Common myeloid progenitor, CD34-positive (primary cell): ENCODE measurements around the gene KCNJ5.

ENCODE experiments used
- CTCF ChIA-PET: fragments of 350-600 bp; sonication (Branson Sonifier 250); formaldehyde crosslinking; loops from one replicate; lab custom pipeline; 2021; ENCODE audit warnings: antibody characterized with exemption; lab: Charles Lee
- POLR2A ChIA-PET: fragments of 350-600 bp; sonication (Branson Sonifier 250); formaldehyde crosslinking; loops from one replicate; lab custom pipeline; 2021; ENCODE audit warnings: antibody characterized with exemption; lab: Charles Lee
- DNase-seq, 3 donors: peaks; one replicate each; pipeline versions ENCODE4 v3.0.0 to v3.0.0-alpha.2; 2013
- H3K27ac ChIP-seq, 2 experiments: 1 replicate in 1 of 2; 2 replicates in 1 of 2; pipeline ENCODE4 v1.7.0; 2013; ENCODE audit warnings: inconsistent platforms in 2 of 2, low read length in 2 of 2, mild to moderate bottlenecking in 2 of 2, low read depth in 1 of 2, moderate library complexity in 1 of 2; ENCODE audit not compliant: severe bottlenecking in 2 of 2, insufficient read depth in 1 of 2, poor library complexity in 1 of 2
- H3K27me3 ChIP-seq, 5 experiments: replicated peaks in 2 of 5; 1 replicate in 3 of 5; 2 replicates in 2 of 5; pipeline versions ENCODE4 v1.6.1 to v1.7.0; 2013; ENCODE audit warnings: low read length in 4 of 5, mild to moderate bottlenecking in 2 of 5, moderate library complexity in 2 of 5, inconsistent platforms in 1 of 5; ENCODE audit not compliant: insufficient read depth in 5 of 5, control insufficient read depth in 4 of 5
- H3K36me3 ChIP-seq, 4 experiments: 1 replicate in 2 of 4; 2 replicates in 2 of 4; pipeline versions ENCODE4 v1.6.1 to v1.7.0; 2013; ENCODE audit warnings: low read length in 3 of 4, control low read depth in 1 of 4, mild to moderate bottlenecking in 1 of 4; ENCODE audit not compliant: control insufficient read depth in 4 of 4, insufficient read depth in 4 of 4
- H3K4me1 ChIP-seq, 4 experiments: 1 replicate in 3 of 4; 2 replicates in 1 of 4; pipeline versions ENCODE4 v1.6.1 to v1.7.1; 2013; ENCODE audit warnings: low read length in 3 of 4, mild to moderate bottlenecking in 3 of 4, control low read depth in 1 of 4, inconsistent platforms in 1 of 4, moderate library complexity in 1 of 4; ENCODE audit not compliant: control insufficient read depth in 4 of 4, insufficient read depth in 4 of 4; ENCODE audit errors: control extremely low read depth in 1 of 4
- H3K4me3 ChIP-seq, 7 experiments: 1 replicate in 4 of 7; 2 replicates in 3 of 7; pipeline versions ENCODE4 v1.5.1 to v1.7.0; 2013; ENCODE audit warnings: mild to moderate bottlenecking in 7 of 7, low read length in 6 of 7, moderate library complexity in 6 of 7, inconsistent platforms in 2 of 7, low read depth in 2 of 7, control low read depth in 1 of 7; ENCODE audit not compliant: insufficient read depth in 4 of 7, control insufficient read depth in 1 of 7; ENCODE audit errors: extremely low read depth in 1 of 7
- H3K9me3 ChIP-seq, 5 experiments: 1 replicate in 4 of 5; 2 replicates in 1 of 5; pipeline versions ENCODE4 v1.6.1 to v1.7.1; 2013; ENCODE audit warnings: low read length in 4 of 5, mild to moderate bottlenecking in 2 of 5, inconsistent platforms in 1 of 5, low read depth in 1 of 5, moderate library complexity in 1 of 5; ENCODE audit not compliant: control insufficient read depth in 4 of 5, insufficient read depth in 2 of 5; ENCODE audit errors: control extremely low read depth in 1 of 5
- WGBS: methylation state at CpG from one replicate; pipeline ENCODE4 v1.1.5; 2013; ENCODE audit not compliant: insufficient coverage; 5-methylcytosine and 5-hydroxymethylcytosine counted together

The KCNJ5 gene

GRCh38 chr11:128920666-128921065, 29.5 kb downstream of the KCNJ5 start:
- no peak for DNase-seq
- Histone ChIP-seq H3K4me3 (no peak overlapping the region), H3K9me3 (no peaks in the 10 kb centered on the region), H3K4me1 (peaks cover 0 to 34% (median 19%) of the 10 kb centered on the region in 4 experiments), H3K27me3 (peaks cover 0 to 6% (median 0%) of the 10 kb centered on the region in 5 experiments), H3K36me3 (no peaks in the 10 kb centered on the region), H3K27ac (no peak overlapping the region)
- ChIA-PET POLR2A (no interaction called here), CTCF (interaction anchor here (1.4 to 4.1 kb wide), 3 partner anchors 11 to 35 kb away, joined by 4 to 37 read pairs (median 18); no protein-coding TSS in a partner anchor)
- 98% methylated on average over 10 of the region's 15 CpGs for WGBS

- ChIA-PET POLR2A (no interaction called here), CTCF (interaction anchor here (0.7 to 4.1 kb wide), 6 partner anchors 8 to 61 kb away, joined by 3 to 37 read pairs (median 4); no protein-coding TSS in a partner anchor)
- Histone ChIP-seq H3K4me1 (peaks cover 0 to 25% (median 14%) of the 10 kb centered on the region in 4 experiments), H3K9me3 (no peaks in the 10 kb centered on the region), H3K27me3 (peaks cover 0 to 8% (median 0%) of the 10 kb centered on the region in 5 experiments), H3K4me3 (no peak overlapping the region), H3K27ac (no peak overlapping the region), H3K36me3 (no peaks in the 10 kb centered on the region)
- DNase-seq, result no peak
- WGBS, result 100% methylated on average over 2 of the region's 4 CpGs
Observed at GRCh38 chr11:128921793-128922192, 30.6 kb downstream of the KCNJ5 start.

GRCh38 chr11:128924104-128924503, 32.9 kb downstream of the KCNJ5 start:
- peaks cover 0 to 14% (median 4%) of the 10 kb centered on the region in 4 experiments for H3K4me1 ChIP-seq
- H3K27ac ChIP-seq, result no peak overlapping the region
- H3K4me3 ChIP-seq, result no peak overlapping the region
- 100% methylated on average over 5 of the region's 7 CpGs for WGBS
- ChIA-PET CTCF (interaction anchor here (0.8 to 5.3 kb wide), 4 partner anchors 16 to 32 kb away, joined by 3 to 25 read pairs (median 14); no protein-coding TSS in a partner anchor), POLR2A (no interaction called here)
- peaks cover 0 to 9% (median 0%) of the 10 kb centered on the region in 5 experiments for H3K27me3 ChIP-seq
- DNase-seq, result no peak
- no peaks in the 10 kb centered on the region for H3K9me3 ChIP-seq
- no peaks in the 10 kb centered on the region for H3K36me3 ChIP-seq

- Histone ChIP-seq H3K9me3 (no peaks in the 10 kb centered on the region), H3K27me3 (peaks cover 0 to 9% (median 0%) of the 10 kb centered on the region in 5 experiments), H3K27ac (no peak overlapping the region), H3K4me3 (no peak overlapping the region), H3K4me1 (peaks cover 0 to 8% (median 0%) of the 10 kb centered on the region in 4 experiments), H3K36me3 (no peaks in the 10 kb centered on the region)
- ChIA-PET POLR2A (no interaction called here), CTCF (interaction anchor here (0.7 to 5.3 kb wide), 7 partner anchors 11 to 44 kb away, joined by 3 to 25 read pairs (median 4); no protein-coding TSS in a partner anchor)
- no peak for DNase-seq
- WGBS, result 92% methylated on average over 15 of the region's 16 CpGs
Observed at GRCh38 chr11:128924510-128925249, 33.5 kb downstream of the KCNJ5 start.

GRCh38 chr11:128925250-128925600, 34.1 kb downstream of the KCNJ5 start:
- no peaks in the 10 kb centered on the region for H3K36me3 ChIP-seq
- peaks cover 0 to 9% (median 0%) of the 10 kb centered on the region in 5 experiments for H3K27me3 ChIP-seq
- WGBS, result 95% methylated on average over 2 of the region's 2 CpGs
- POLR2A ChIA-PET, result no interaction called here
- no peak overlapping the region for H3K27ac ChIP-seq
- no peak overlapping the region for H3K4me3 ChIP-seq
- no peak for DNase-seq
- H3K9me3 ChIP-seq, result no peaks in the 10 kb centered on the region
- peaks cover 0 to 6% (median 0%) of the 10 kb centered on the region in 4 experiments for H3K4me1 ChIP-seq
- CTCF ChIA-PET, result interaction anchor here (0.7 to 5.3 kb wide), 7 partner anchors 11 to 45 kb away, joined by 3 to 25 read pairs (median 8); no protein-coding TSS in a partner anchor

DNA sequence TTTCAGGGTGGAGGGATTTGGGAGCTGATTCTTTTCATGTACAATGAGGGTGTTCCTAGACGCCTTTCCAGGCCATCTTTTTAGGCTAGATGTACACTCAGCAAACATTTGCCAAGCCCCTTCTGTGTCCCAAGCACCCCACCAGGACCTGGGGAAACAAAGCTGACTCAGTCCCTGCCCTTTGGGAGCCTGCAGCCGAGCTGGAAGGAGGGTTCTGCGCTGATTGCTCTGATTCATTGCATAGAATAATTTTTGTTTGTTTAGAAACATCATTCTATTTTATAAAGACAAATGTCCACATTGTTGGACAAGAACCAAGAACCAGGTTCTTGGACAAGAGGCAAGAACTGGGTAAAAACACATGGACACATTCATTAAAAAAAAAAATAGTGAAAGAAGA, 34.8 kb downstream of the KCNJ5 start:
- POLR2A ChIA-PET, result interaction anchor here (0.7 kb wide), 1 partner anchor 248 kb away, joined by 5 read pairs; no protein-coding TSS in a partner anchor
- DNase-seq, result no peak
- peaks cover 0 to 9% (median 0%) of the 10 kb centered on the region in 5 experiments for H3K27me3 ChIP-seq
- H3K27ac ChIP-seq, result no peak overlapping the region
- H3K36me3 ChIP-seq, result no peaks in the 10 kb centered on the region
- peaks cover 0 to 6% (median 0%) of the 10 kb centered on the region in 4 experiments for H3K4me1 ChIP-seq
- H3K9me3 ChIP-seq, result no peaks in the 10 kb centered on the region
- CTCF ChIA-PET, result interaction anchor here (1.1 to 5.3 kb wide), 5 partner anchors 18 to 40 kb away, joined by 4 to 25 read pairs (median 8); no protein-coding TSS in a partner anchor
- WGBS, result 89% methylated on average over 1 of the region's 3 CpGs
- H3K4me3 ChIP-seq, result no peak overlapping the region
